ENCODE data around the gene ZC3H12C.
"Not testable (repeated sequence)": the region's sequence is repeated elsewhere in the genome, so short reads cannot be mapped to it uniquely, and the experiment has no call there.

Gene ZC3H12C

GRCh38 chr11:110185121-110185591, 92.0 kb downstream of the ZC3H12C start:
- no peak for DNase-seq (ENCODE audit: low spot score)

- no peak for DNase-seq (ENCODE audit: low spot score)
These were observed 92.4 kb downstream of the ZC3H12C start for GRCh38 chr11:110185599-110185998.

- DNase-seq (ENCODE audit: low spot score) = no peak
These were observed 93.3 kb downstream of the ZC3H12C start for GRCh38 chr11:110186456-110186855.

GRCh38 chr11:110186867-110187266, 93.7 kb downstream of the ZC3H12C start:
- DNase-seq (ENCODE audit: low spot score) = no peak

- no peak for DNase-seq (ENCODE audit: low spot score)
These were observed 94.5 kb downstream of the ZC3H12C start for GRCh38 chr11:110187731-110188130.

GRCh38 chr11:110190885-110191284, 97.7 kb downstream of the ZC3H12C start:
- DNase-seq (ENCODE audit: low spot score) = no peak

GRCh38 chr11:110192604-110193282, 99.6 kb downstream of the ZC3H12C start:
- not testable (repeated sequence) for DNase-seq (ENCODE audit: low spot score)

GRCh38 chr11:110194211-110194766, 101.1 kb downstream of the ZC3H12C start:
- DNase-seq (ENCODE audit: low spot score) = not testable (repeated sequence)

GRCh38 chr11:110196241-110196754, 103.1 kb downstream of the ZC3H12C start:
- DNase-seq (ENCODE audit: low spot score) = no peak

GRCh38 chr11:110196884-110197420, 103.8 kb downstream of the ZC3H12C start:
- DNase-seq (ENCODE audit: low spot score) = no peak

- no peak for DNase-seq (ENCODE audit: low spot score)
These were observed 105.0 kb downstream of the ZC3H12C start for GRCh38 chr11:110198031-110198729.

GRCh38 chr11:110199184-110199981, 106.2 kb downstream of the ZC3H12C start:
- DNase-seq (ENCODE audit: low spot score) = no peak

- no peak for DNase-seq (ENCODE audit: low spot score)
These were observed 107.0 kb downstream of the ZC3H12C start for GRCh38 chr11:110200241-110200640.

- DNase-seq (ENCODE audit: low spot score) = no peak
These were observed 107.6 kb downstream of the ZC3H12C start for GRCh38 chr11:110200836-110201235.

- DNase-seq (ENCODE audit: low spot score) = no peak
These were observed 113.9 kb downstream of the ZC3H12C start for GRCh38 chr11:110207123-110207522.

GRCh38 chr11:110208678-110209312, 115.6 kb downstream of the ZC3H12C start:
- not testable (repeated sequence) for DNase-seq (ENCODE audit: low spot score)

GRCh38 chr11:110209313-110209694, 116.1 kb downstream of the ZC3H12C start:
- DNase-seq (ENCODE audit: low spot score) = not testable (repeated sequence)

GRCh38 chr11:110217223-110217877, 124.2 kb downstream of the ZC3H12C start:
- no peak for DNase-seq (ENCODE audit: low spot score)

- no peak for DNase-seq (ENCODE audit: low spot score)
These were observed 124.7 kb downstream of the ZC3H12C start for GRCh38 chr11:110217936-110218335.

GRCh38 chr11:110219006-110219785, 126.0 kb downstream of the ZC3H12C start:
- DNase-seq (ENCODE audit: low spot score) = no peak
